SK-N-SH treated with all-trans-retinoic acid at 6 μM for 48 hours (cell line): ENCODE measurements around the gene SLC6A7.

Experiments used
- ARNTL ChIP-seq: fragments of 450-650 bp; formaldehyde crosslinking; IDR thresholded peaks from 2 replicates; pipeline ENCODE4 v1.5.0; 2020; ENCODE audit warnings: low read depth, mild to moderate bottlenecking, moderate library complexity, borderline replicate concordance
- CREB5 ChIP-seq: fragments of 250-450 bp; sonication (Bioruptor Pico); IDR thresholded peaks from 2 replicates; pipeline ENCODE4 v1.5.1; 2020; ENCODE audit warnings: low read depth, mild to moderate bottlenecking, moderate library complexity
- RARB ChIP-seq: fragments of 250-450 bp; sonication (Bioruptor Pico); IDR thresholded peaks from 2 replicates; pipeline ENCODE4 v1.8.0; 2021; ENCODE audit warnings: mild to moderate bottlenecking, moderate library complexity
- SNAI2 ChIP-seq: fragments of 250-450 bp; sonication (Bioruptor Pico); IDR thresholded peaks from 2 replicates; pipeline ENCODE4 v1.5.0; 2020; ENCODE audit warnings: mild to moderate bottlenecking, moderate library complexity

GRCh38 chr5:150182774-150183173 lies 7.1 kb upstream of the SLC6A7 start:
- TF ChIP-seq RARB (CRISPR knock-in tag) (no peak), CREB5 (CRISPR knock-in tag) (no peak), ARNTL (no peak), SNAI2 (CRISPR knock-in tag) (no peak)
